ENCODE data around the gene SH3RF3. TPM values are rescaled to one million over a fixed set of nuclear protein-coding genes. Genes with fewer than 3 reads are reported as not detected.

The SH3RF3 gene
- total RNA-seq, 1 experiment from 2014 or later: not detected

DNA sequence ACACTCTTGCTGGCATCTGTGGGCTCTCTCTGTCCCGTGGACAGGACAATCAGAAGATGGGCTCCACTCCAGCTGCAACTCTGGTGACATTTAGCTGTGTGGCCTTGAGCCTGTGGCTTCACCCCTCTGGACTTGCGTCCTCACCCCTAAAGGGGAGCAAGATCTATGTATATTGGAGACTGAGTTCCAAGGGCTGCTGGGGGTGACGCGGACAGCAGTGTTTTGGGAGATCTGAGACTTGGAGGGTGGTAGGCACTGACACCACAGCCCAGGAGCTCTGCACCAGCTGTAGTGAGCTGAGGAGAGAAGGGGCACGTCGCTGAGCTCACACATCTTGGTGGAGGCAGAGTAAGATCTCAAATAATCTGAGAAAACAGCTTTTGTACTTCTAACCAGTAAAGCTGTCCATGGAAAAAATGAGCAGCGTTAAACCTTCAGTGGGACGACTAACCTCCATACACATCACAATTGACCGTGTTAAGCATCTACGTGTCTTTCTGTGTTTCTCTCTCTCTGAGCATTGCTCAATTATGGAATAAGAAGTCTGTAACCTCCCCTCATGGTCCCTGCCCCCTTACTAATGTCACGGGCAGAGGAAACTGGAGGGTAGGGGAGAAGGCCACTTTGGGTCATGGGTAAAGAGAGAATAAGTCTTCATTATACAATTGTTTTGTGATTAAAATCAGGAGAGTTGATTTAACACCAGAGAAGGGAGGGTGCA is 85.8 kb downstream of the SH3RF3 start:
- intact Hi-C loops (cut with micrococcal nuclease): no loop called here
- ATAC-seq (no peak), DNase-seq (ENCODE audit: low read depth, low spot score) (no peak)
- POLR2A ChIA-PET: no interaction called here
- CTCF ChIA-PET: interaction anchor here (2.0 kb wide), 1 partner anchor 9 kb away, joined by 5 read pairs; no protein-coding TSS in a partner anchor
- Histone ChIP-seq H3K36me3 (ENCODE audit: control insufficient read depth in 1 of 2, insufficient read depth in 2 of 2, low read length in 2 of 2) (no peaks in the 10 kb centered on the region), H2AFZ (ENCODE audit: low read depth, low read length, poor library complexity, severe bottlenecking) (no peak overlapping the region), H3K4me3 (replicated peaks in 1 of 2; ENCODE audit: low read depth in 1 of 2, low read length in 2 of 2) (no peak overlapping the region), H3K4me2 (ENCODE audit: low read length) (no peak overlapping the region), H3K9me3 (ENCODE audit: control insufficient read depth in 1 of 2, insufficient read depth in 1 of 2, low read depth in 1 of 2, low read length in 2 of 2) (no peaks in the 10 kb centered on the region), H3K79me2 (ENCODE audit: insufficient read depth, low read length) (no peaks in the 10 kb centered on the region), H3K27me3 (ENCODE audit: insufficient read depth, low read length) (peaks cover 8% of the 10 kb centered on the region), H3K27ac (ENCODE audit: low read depth, low read length) (no peak overlapping the region), H3K4me1 (ENCODE audit: control insufficient read depth in 1 of 2, insufficient read depth in 2 of 2, low read length in 2 of 2) (peaks cover 8 to 13% of the 10 kb centered on the region in 2 experiments; a peak in 3 of 4 replicates), H3K9me2 (ENCODE audit: insufficient read depth) (no peaks in the 10 kb centered on the region), H4K20me1 (ENCODE audit: insufficient read depth) (no peaks in the 10 kb centered on the region), H3K9ac (ENCODE audit: low read length) (no peak overlapping the region)
- no peak for TF ChIP-seq FOSL1 (IDR thresholded peaks at IDR 0.05; ENCODE audit: low read depth)
- no peak for TF ChIP-seq EZH2phosphoT487 (IDR thresholded peaks at IDR 0.05; ENCODE audit: borderline replicate concordance)
- TF ChIP-seq ZBTB33 (IDR thresholded peaks at IDR 0.05; ENCODE audit: extremely low read depth, insufficient replicate concordance, low read length): no peak
- TF ChIP-seq CBX3 (IDR thresholded peaks at IDR 0.05; ENCODE audit: low read depth): no peak
- no peak for TF ChIP-seq SP1 (IDR thresholded peaks at IDR 0.05; ENCODE audit: low read depth)
- no peak for TF ChIP-seq TCF7L2 (IDR thresholded peaks at IDR 0.05; ENCODE audit: borderline replicate concordance, extremely low read depth, insufficient read depth, insufficient read length)
- no peak for TF ChIP-seq EZH2 (IDR thresholded peaks at IDR 0.05)
- no peak for TF ChIP-seq SIN3A (IDR thresholded peaks at IDR 0.05; ENCODE audit: low read depth)
- no TSS peak for BruUV-seq (replicated peaks)
- RAD21 ChIA-PET (ENCODE audit: low non-redundant PET in 1 of 2, low total read pairs in 2 of 2, uncharacterized antibody in 2 of 2, unreplicated experiment in 2 of 2): no interaction called here

All from HCT116 (cell line).